Measurements from ENCODE around the gene LDHAL6B.

- no peak for TF ChIP-seq CTCF (IDR thresholded peaks at IDR 0.05; ENCODE audit: control extremely low read depth in 1 of 3, insufficient read depth in 1 of 3, low read depth in 1 of 3, low read length in 3 of 3)
- no peak for TF ChIP-seq SP1 (IDR thresholded peaks at IDR 0.05; ENCODE audit: low read depth, low read length)
- no peak for TF ChIP-seq ZNF274 (IDR thresholded peaks at IDR 0.05; ENCODE audit: borderline replicate concordance, extremely low read depth, low read length)
- no peak for TF ChIP-seq POLR2A (IDR thresholded peaks at IDR 0.05; ENCODE audit: control extremely low read depth in 1 of 2, low read depth in 2 of 2, low read length in 2 of 2)
- TF ChIP-seq TAF1 (IDR thresholded peaks at IDR 0.05; ENCODE audit: low read depth, low read length), result no peak
- TF ChIP-seq CEBPB (IDR thresholded peaks at IDR 0.05; ENCODE audit: low read depth, low read length), result no peak
- TF ChIP-seq GTF2F1 (IDR thresholded peaks at IDR 0.05; ENCODE audit: borderline replicate concordance, low read depth, low read length), result no peak
- TF ChIP-seq EP300 (IDR thresholded peaks at IDR 0.05; ENCODE audit: borderline replicate concordance in 1 of 2, low read depth in 2 of 2, low read length in 2 of 2), result no peak
- TF ChIP-seq EZH2 (IDR thresholded peaks at IDR 0.05; ENCODE audit: low read depth, low read length, severe bottlenecking), result no peak
- TF ChIP-seq GABPA (IDR thresholded peaks at IDR 0.05; ENCODE audit: borderline replicate concordance, insufficient read depth, low read length), result no peak
Observed at GRCh38 chr15:59173194-59173593, 33.4 kb upstream of the LDHAL6B start.

Data from H1 (cell line).